ENCODE data around the gene ISLR2.

ISLR2 gene

GRCh38 chr15:74179101-74179841 is 48.9 kb downstream of the ISLR2 start:
- DNase-seq: no peak

- no peak for DNase-seq
Measured at GRCh38 chr15:74179983-74180880, 49.8 kb downstream of the ISLR2 start.

- no peak for DNase-seq
Measured at GRCh38 chr15:74180881-74181602, 50.7 kb downstream of the ISLR2 start.

- no peak for DNase-seq
Measured at GRCh38 chr15:74182131-74182530, 51.7 kb downstream of the ISLR2 start.

- DNase-seq: no peak
Measured at GRCh38 chr15:74184582-74185091, 54.3 kb downstream of the ISLR2 start.

- no peak for DNase-seq
Measured at GRCh38 chr15:74185710-74186348, 55.4 kb downstream of the ISLR2 start.
